ENCODE results near the gene NUDT8.

Gene NUDT8

GRCh38 chr11:67585911-67586310 lies 43.8 kb downstream of the NUDT8 start:
- no peak for DNase-seq

- DNase-seq: no peak
These were observed 44.6 kb downstream of the NUDT8 start for GRCh38 chr11:67584881-67585873.

- no peak for DNase-seq
These were observed 45.4 kb downstream of the NUDT8 start for GRCh38 chr11:67584205-67584880.

GRCh38 chr11:67583247-67584204 lies 46.2 kb downstream of the NUDT8 start, which contains the start of gene GSTP1:
Gene GSTP1, plus strand, starts transcription at chr11:67583812. Its CDS starts 32 bp downstream, at chr11:67583844.
- peak; percentile 11 to 36 for DNase-seq

GRCh38 chr11:67582011-67582410 lies 47.7 kb downstream of the NUDT8 start:
- no peak for DNase-seq

- DNase-seq: no peak
These were observed 48.3 kb downstream of the NUDT8 start for GRCh38 chr11:67581469-67581868.

GRCh38 chr11:67577951-67578350 lies 51.8 kb downstream of the NUDT8 start:
- DNase-seq: no peak

Data from NCI-H187 (cell line).